GM19035 (cell line): ENCODE measurements around the gene SLC9A3.
A peak's percentile ranks its signal among the peaks of the same experiment; 100 is the strongest.

Source experiments
- ATAC-seq: cut with Tn5 transposase; IDR thresholded peaks from one replicate; pipeline ENCODE4 v1.9.1; 2021; ENCODE audit not compliant: unreplicated experiment

The SLC9A3 gene

DNA sequence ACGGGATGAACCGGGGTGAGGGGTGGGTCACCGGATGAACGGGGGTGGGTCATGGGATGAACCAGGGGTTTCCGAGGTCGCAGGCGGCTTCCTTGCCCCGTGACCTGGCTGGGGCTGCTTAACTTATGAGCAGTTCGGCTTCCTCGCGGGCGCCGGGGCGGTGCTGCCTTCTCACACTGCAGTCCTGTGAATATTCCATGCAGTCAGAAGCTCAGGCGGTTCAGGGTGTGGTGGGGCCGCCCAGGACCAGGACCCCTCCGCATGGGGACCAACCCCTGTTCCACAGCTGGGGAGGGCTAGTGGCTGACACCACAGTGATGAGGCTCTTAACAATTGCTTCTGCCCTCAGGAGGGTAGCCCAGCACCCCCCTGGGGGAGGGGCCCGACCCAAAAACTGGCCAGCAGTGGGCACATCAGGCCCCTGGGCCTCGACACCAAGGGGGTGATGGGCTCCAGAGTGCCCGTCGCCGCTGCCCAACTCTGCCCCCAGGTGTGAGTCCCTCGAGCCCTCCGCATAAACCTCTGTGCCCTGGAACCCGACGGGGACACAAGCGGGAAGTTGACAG lies 30.9 kb upstream of the SLC9A3 start:
- ATAC-seq: no peak

DNA sequence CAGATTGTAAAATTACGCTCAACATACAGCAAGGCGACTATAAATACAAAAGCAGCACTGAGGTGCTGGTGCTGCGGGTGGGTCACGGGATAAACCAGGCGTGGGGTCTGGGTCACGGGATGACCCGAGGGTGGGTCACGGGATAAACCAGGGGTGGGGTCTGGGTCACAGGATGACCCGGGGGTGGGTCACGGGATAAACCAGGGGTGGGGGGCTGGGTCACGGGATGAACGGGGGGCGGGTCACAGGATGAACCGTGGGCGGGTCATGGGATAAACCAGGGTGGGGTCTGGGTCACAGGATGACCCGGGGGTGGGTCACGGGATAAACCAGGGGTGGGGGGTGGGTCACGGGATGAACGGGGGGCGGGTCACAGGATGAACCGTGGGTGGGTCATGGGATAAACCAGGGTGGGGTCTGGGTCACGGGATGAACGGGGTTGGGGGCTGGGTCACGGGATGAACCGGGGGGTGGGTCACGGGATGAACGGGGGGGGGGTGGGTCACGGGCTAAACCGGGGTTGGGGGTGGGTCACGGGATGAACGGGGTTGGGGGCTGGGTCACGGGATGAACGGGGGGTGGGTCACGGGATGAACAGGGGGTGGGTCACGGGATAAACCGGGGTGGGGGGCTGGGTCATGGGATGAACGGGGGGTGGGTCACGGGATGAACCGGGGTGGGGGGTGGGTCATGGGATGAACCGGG lies 30.2 kb upstream of the SLC9A3 start:
- ATAC-seq: no peak

DNA sequence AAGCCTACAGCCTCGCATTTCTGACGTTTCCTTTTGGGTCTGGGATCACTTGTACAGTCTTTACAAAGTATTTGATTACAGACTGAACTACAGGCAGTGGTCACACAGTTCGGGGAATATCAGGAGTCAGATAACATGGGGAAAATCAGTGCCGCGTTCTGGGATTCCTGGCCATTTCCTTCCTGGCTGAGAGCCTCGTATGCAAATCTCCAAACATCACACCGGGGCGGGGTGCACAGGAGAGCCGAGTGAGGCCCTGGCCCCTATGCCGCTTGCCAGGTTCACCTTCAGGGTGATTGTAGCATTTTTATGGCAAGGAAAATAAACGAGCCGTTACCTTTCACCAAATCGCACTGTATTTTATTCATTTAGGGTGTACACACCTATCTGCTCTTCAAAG lies 29.6 kb upstream of the SLC9A3 start:
- ATAC-seq: no peak

DNA sequence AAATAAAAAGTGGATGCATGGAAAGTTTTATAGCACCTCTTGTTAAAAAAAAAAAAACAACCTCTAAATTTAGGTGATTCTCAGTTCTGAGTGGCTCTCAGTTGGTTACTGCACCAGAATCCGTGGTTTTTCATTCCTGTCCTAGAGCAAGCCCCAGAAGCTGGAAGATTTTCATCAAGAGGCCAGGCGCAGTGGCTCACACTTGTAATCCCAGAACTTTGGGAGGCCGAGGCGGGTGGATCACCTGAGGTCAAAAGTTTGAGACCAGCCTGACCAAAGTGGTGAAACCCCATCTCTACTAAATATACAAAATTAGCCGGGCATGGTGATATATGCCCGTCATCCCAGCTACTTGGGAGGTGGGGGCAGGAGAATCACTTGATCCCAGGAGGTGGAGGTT lies 27.2 kb upstream of the SLC9A3 start:
- ATAC-seq: no peak

DNA sequence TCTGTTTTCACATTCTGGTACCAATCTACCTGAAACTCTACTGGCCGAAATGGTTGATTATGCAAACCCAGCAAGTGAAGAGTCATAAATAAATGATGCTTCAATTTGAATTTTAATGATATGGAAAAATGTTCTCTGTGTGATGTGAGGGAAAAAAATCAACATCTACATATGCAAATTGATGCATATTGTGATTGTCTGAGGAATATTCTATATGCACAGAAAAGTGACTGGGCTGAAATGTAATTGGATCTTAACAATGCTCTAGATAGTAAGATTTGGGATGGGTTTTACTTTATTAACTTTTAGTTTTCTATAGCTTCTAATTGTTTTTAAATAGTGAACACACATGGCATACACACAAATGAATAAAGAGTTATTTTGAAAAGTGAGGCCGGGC lies 25.0 kb upstream of the SLC9A3 start:
- no peak for ATAC-seq

DNA sequence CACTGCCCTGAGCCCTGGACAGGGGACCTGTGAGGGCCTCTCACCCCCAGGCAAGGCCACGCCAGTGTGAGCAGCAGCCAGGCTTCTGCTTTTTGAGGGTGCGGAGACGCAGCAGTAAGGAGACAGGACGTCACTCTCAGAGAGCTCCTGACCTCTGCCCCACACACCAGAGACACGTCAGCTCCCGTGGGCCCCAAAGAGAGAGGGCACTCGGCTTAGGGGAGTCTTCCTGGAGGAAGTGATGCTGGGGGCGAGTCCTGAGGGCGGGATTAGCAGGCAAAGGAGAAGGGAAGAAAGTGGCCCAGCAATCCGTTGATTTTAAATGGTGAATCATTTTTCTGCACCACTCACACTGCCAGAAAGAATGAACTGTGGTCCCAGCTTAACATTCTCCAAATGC lies 24.0 kb upstream of the SLC9A3 start:
- ATAC-seq: no peak

DNA sequence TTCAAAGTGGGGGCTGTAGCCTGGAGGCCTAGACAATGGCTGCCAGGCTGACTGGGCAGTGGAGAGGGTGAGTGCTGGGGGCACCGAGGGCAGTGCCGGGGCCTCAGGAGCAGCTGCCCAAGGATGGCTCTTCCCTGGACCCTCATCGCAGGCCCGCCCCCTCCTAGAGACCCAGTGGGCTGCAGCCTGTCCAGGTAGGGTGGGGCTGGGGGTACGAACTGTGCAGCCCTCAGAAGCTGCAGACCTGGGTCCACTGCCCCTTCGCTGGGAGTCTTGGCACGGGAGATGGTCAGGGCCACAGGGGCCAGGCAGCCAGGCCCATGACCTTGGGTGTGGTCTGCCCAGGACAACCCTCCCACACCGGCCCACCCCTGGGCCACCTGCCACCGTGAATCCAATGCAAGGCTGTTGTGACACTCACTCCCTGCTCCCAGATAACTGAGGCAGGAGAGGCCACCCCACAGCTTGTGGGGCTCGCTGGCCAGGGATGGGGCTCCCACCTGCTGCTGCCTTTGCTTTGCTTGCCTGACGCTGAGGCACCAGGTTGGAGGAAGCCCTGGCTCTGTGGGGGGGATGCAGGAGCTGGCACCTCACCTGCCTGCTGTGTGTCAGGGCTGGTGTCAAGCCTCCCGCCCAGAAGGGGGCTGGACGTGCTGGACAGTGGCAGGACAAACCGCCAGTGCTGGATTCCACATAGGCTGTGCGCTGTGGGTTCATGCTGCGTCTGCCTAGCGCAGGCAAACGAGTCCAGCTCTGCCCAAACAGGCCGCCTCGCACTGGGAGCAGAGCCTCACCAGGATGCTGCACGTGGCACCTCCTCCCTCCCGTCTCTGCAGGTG lies 23.1 kb upstream of the SLC9A3 start:
- ATAC-seq: no peak

DNA sequence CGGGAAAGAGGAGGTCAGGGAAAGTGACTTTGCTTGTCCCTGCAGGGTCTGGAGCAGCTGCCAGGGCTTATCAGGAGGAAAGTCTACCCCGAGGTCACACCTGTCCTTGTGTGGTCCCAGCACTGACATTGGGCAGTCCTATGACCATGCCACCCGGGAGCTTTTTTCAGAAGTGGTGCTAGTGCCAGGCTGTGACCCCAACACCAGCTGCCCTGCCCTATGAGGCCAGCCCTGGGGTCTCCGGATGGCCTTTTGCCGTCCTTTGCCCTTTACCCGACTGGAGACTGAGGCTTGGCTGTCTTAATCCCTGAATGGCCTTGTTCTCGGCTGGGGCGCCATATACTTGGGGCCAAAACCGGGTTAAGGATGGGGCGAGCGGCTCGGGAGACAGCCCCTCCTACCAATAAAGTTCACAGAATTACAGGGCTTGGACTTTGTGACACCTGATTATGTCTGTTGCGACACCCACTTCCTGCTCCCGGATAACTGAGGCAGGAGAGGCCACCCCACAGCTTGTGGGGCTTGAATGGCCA lies 22.2 kb upstream of the SLC9A3 start:
- no peak for ATAC-seq

DNA sequence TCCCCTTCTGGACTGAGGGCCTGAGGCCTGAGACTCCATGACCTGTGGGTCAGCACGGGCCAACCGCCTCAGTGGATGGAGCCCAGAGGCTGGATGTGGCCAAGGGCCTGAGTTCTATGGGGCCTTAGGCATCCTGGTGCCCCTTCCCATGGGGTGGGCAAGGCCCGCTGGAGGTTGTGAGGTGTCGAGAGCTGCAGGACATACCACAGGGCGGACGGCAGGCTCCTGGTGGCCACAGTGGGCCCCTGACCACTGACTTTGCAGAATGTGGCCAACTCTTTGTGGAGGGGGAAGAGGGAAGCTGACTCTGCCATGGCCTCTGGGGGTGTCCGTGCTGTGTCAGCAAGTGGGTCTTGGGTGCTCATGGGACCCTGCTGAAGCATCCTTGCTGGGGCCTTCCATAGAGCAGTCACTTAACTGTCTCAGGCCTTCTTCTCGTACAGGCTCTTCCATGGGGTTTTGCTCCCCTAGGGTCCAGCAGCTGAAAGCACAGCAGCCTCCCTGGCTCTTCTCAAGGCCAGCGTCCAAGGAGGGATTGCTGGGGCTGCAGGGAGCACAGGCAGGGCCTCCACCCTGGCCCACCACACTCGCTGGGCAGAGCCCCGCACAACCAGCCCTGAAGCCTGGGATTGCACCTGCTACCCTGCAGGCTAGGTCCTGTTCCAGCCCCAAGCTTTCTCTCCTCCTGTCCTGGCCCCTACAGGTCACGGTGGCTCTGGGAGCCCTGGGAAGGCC lies 21.6 kb upstream of the SLC9A3 start:
- no peak for ATAC-seq

DNA sequence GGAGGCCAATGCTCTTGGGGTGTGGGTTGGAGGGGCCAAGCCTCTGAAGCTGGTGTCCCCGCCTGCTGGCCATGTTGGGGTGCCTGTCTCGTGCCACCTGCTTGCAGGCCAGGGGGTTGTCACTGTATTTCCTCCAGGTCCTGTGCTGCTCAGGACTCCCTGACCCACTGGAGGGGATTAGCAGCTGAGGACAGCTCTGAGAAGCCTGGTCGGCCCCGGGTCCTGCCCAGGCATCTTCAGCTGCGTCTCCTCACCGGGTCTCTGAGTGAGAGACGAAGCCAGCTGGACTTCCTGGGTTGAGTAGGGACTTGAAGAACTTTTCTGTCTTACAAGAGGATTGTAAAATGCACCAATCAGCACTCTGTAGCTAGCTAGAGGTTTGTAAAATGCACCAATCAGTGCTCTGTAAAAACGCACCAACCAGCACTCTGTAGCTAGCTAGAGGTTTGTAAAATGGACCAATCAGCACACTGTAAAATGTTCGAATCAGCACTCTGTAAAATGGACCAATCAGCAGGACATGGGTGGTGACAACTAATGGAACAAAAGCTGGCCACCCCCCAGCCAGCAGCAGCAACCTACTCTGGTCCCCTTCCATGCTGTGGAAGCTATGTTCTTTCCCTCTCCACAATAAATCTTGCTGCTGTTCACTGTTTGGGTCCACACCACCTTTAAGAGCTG lies 20.6 kb upstream of the SLC9A3 start:
- ATAC-seq: no peak

DNA sequence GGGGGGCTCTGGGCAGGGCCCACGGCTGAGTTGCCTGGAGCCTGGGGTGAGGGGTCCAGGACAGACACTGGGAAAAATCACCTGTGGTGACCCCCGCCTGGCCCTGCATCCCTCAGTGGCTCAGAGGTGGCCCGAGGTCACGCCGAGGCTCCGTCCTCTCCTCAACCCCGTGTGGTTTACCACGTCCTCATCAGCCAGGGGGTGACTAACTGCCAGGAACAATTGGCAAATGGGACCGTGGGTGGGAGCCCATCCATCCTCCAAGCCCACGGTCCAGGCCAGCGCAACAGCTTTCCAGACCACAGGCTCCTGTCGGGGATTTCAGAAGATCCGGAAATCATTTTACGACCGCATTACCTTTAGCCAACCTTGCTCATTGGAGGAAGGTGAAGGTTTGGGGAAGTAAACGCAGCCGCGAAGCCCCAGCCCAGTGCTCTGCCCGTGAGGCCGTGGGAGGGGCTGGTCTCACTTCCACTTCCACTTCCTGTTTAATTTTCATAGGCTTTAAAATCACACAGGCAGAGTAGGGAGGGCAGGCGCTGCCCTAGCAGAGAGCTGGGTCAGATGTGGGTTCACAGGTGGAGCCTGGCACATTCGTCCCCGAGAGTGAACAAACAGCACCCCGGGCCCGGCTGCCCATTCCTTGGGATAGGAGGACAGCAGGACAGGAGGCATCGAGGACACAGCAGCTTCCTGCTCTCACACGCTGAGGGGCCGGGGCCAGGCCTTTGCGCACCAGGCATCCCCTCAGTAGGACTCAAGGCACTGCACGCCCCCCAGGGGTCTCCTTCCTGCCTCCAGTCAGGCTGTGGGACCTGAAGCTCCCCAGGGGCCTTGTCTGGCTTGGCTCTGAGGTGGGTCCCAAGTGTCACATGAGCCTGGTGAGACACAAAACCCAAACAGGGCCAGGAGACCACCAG lies 19.8 kb upstream of the SLC9A3 start:
- peak; percentile 89 for ATAC-seq

DNA sequence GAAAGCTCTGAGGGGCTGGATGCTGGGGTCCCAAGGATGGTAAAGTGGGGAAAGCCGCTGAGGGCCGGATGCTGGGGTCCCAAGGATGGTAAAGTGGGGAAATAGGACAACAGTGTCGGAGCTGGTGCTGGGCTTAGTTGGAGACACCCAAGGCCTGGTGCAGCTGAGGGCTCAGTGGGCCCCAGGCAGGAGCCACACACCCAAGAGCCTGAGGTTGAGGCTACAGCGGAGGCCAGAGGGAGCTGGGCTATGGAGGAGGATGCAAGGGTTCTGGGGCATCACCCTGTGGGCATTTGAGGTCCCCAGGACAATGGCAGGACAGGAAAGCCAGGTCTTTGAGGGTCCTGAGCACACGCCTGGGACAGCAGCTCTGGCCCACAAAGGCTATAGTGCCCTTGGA lies 19.1 kb upstream of the SLC9A3 start:
- ATAC-seq: no peak

DNA sequence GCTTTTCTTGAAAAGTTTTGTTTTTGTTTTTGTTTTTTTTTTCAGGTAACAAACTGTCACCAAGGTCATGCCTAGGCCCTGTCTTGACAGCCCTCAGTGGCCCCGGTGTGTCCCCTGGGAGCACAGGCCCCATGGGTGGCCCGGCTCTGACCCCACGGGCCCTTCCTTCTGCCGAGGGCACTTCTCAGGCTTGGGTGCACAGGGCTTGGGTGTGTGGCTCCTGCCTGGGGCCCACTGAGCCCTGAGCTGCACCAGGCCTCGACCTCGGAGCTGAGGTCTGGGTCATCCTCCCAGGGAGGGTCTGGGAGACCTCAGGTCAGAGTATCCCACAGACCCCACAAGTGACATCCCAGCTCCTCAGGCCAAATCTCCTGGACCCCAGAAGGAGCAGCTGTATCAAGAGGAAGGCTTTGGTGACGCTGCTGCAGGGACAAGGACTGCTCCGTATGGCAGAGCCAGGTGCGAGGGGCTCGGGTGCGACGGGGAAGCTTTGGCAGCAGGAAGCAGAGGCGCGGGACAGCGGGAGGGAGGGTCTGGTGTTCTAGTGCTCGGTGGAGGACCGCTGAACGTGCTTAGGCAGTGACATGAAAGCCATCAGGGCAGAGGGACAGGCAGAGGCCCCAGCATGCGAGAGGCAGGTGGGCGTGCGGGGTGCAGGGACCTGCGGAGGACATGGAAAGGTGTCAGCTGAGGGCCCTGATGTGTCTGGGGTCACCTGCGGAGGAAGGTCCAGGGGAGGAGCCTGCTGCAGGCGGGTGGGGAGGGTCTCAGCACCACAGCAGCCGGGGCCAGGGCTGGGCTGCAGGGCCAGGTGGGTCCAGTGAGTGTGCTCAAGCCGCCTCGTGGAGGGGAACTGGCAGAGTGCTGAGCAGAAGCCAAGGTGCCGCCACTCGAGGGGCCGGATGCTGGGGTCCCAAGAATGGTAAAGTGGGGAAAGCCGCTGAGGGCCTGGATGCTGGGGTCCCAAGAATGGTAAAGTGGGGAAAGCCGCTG lies 18.4 kb upstream of the SLC9A3 start:
- no peak for ATAC-seq

DNA sequence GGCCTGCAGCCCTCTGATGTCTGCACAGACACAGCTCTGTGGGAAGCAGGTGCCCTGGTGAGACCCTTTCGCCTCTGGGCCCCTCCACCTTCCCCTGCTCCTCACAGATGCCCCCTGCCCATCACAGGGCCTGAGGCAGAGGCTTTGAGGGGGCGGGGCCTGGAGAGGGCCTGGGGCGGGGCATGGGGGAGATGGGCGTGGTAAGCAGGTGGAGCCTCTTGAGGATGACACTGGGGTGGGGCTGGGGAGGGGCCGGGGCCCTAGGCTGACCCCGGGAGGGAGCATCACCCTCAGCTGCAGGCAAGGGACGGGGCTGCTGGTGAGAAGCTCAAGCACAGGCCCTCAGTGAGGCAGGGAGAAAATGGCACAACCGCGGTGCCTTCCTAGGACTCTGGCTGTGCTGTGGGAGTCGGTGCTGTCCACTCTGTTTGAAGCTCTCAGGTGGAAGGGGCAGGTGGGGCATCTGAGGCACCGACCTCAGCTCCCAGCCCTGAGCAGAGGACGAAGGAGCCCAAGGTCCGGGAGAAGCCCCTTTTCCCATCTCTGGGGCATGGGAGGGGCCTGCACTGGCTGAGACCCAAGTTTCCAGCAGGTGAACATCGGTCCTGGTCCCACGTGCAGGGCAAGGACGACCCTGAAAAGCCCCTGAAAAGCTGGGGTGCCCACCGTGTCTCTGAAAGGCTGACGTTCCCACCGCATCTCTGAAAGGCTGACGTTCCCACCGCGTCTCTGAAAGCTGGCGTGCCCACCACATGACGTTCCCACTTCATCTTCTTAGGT lies 17.5 kb upstream of the SLC9A3 start:
- no peak for ATAC-seq

DNA sequence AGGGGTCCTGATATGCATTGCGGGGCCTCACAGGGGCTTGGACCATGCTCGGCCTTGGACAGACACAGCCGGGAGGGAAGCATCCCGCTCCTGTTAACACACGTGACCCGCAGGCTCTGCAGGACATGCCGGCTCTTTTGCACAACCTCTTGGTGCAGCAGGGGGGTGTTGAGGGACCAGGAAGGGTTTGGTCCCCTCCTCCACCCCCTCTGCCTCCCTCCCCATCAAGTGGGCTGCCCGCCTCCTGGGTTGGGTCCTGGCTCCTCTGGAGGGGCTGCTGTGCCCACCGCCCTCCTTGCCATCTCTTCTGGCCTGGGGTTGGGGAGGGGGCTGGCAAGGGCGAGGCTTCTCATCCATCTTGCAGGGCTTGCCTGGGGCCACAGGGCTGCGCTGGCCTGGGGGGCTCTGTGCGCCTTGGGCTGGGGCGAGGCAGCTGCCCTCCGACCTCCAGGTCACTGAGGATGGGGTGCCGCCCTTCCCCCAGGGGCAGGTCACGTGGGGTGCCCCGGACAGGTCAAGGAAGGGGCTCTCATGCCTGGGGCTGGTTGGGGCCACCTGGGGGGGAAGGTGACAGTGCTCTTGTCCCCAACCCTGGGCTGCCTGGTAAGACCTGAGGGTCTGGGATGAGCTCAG lies 16.8 kb upstream of the SLC9A3 start:
- ATAC-seq: no peak

DNA sequence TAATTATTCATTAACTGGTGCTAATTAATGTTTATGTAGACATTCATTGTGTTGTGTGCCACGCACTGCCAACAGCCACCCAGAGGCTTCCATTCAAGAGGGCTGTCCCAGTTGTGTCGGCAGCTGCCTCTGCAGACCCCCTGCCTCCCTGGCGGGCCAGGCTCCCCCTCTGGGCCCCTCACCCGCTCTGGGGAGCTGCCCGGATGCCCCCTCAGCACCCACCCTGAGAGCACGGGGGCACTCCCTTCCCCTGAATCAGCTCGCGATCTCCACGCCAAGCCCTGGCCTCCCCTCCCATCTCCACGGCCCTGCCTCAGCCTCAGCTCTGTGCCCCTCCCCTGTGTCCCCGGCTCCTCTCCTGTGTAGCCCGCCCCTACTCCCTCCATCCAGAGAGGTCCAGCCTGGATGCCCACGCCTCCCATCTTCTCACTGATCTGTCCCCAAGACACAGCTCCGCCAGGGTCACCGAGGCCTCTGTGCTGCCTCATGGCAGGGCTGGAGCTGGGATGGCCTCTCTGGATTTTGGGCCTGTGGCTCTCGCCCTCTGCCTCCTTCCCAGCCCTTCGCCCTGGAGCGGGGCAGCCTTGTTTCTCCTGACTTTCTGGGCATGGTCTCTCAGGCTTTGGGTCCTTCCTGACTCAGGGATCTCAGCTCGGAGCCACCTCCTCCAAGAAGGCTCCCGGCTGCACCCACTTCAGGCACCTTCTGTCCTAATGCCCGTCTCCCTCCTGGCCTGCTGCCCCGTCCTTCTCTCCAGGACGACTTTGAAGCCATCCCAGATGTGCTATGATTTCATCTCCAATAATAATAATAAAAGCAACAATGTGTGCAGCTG lies 16.0 kb upstream of the SLC9A3 start:
- no peak for ATAC-seq
